Activated CD4-positive, CD25-positive, alpha-beta regulatory T cell treated with anti-CD3 and anti-CD28 coated beads, Interleukin-2, amount 50 U/mL, for 72 hours (primary cell): ENCODE results near the gene MGAT1.
A peak's percentile ranks its signal among the peaks of the same experiment; 100 is the strongest.
"Not testable (repeated sequence)": the region's sequence is repeated elsewhere in the genome, so short reads cannot be mapped to it uniquely, and the experiment has no call there.

Experiments
- DNase-seq: peaks from one replicate; pipeline ENCODE4 v3.0.0; 2021

Gene MGAT1

DNA sequence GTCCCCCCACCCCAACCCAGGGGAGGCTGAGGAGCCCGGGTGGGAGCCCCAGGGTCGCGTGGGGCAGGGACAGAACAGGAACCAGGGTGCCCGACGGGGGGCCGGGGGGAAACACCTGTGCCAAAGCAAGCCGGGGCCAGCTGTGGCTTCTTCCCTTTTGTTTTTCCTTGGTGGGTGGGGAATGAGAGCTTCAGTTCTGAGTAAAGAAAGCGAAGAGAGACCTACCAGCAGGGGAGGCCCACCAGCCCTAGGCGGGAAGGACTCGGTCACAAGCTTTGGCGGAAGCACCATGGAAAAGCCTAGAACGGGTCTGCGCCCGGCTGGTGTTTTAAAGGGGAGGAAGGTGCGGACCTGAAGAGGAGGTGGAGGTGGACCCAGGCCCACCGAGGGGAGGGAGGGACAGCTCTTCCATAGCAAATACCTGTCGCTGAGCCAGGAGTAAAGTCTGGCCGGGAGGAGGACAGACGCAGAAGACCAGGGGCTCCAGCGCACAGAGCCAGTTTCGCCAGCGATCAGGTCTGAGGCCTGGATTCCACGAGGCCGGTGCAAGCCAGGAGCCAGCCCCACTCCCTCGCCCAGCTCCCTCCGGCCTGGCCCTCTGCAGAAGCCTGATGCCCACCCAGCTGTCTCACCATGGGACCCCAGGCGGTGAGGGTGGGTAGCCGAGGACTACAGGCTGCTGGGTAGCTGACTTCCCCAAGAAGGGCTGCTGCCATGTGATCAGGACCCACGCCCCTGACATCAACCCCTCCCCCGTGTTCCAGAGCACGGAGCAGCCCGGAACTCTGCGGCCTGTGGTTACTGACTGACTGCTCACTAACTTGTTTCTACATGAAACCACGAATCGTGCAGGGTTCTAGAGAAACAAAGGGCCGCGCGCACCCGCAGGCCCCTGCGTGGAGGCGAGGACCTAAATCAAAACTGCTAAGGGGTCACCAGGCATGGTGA, 849 bp upstream of the MGAT1 start:
- peak; percentile 82 for DNase-seq

DNA sequence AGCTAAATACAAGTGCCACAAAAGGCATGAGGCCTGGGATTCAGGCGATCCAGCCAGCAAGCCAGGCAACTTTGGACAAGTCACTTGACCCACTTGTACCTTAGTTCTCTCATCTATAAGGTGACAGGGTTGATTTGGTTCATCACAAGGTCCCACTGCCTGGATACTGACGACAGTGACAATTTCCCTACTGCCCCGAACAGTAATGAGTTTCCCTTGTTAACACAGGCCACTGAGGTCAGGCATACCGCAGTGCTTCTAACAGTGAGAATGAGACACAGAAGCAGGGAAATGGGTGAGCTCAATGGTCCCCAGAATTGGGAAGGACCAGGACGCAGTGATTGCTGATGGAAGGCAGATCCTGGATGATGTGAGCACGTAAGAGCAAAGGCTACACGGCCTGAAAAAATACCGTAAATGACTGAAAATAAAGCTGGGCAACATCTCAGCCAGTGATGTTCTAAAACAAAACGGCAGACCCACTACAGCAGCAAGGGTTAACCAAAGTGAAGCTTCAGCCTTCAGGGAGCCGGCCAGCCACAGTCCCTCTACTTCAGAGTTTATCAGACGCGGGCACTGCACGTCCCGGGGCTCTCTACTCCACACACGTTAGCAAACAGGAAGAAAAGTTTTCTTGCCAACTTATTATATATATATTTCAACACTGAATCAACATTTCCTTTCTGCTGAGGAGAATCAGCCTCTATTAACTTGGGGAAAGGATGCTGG, 846 bp downstream of the MGAT1 start:
- no peak for DNase-seq

DNA sequence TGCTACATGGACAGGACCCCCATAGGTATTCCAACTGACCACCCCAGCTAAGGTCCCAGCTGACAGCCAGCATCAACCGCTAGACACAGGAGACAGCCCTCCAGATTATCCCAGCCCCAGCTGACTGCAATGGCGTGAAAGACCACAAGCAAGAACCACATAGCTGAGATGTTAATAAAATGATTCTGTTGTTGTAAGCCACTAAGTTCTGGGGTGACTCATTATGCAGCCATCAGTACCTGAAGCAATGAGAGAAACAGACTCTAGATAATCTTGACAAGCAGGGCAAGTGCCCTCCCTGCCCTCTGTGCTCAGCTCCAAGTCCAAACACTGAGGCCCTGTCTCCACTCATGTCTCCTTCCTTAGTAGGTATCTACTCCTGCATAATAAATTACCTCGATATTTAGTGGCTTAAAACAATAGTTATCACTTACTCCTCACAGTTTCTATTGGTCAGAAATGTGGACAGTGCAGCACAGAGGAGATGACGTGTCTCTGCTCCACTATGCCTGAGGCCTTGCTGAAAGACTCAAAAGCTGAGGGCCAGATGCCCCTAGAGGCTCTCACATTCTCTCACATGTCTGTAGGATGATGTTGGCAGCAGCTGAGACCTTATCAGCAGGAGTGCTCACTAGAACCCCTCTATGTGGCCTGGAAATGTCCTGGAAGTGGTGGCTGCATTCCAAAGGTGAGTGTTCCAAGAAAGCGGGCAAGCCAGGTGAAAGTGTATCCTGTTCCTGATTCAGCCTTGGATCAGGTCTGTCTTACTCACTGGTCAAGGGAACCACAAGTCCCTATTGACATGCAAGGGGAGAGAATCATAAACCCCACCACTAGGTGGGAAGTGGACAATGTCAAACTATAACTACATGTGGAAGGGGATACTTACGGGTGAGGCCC, 2.5 kb downstream of the MGAT1 start:
- no peak for DNase-seq

DNA sequence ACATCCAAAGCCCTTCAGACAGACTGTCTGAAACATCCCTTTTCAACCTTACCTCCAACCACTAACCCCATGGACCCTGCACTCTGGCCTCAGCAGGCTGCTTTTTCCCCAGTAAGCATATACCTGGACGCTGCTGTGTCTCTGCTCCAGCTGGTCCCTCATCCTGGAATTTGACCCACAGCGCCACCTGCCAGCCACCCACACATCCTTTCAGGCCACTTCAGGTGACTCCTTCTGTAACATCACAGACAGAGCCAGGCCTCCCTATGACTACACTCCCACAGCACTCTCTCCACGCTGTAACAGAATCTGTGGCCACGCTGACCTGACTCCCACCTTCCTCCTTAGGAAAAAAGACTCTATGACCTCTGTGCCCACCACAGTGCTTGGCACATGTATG, 3.4 kb downstream of the MGAT1 start:
- DNase-seq, result no peak

DNA sequence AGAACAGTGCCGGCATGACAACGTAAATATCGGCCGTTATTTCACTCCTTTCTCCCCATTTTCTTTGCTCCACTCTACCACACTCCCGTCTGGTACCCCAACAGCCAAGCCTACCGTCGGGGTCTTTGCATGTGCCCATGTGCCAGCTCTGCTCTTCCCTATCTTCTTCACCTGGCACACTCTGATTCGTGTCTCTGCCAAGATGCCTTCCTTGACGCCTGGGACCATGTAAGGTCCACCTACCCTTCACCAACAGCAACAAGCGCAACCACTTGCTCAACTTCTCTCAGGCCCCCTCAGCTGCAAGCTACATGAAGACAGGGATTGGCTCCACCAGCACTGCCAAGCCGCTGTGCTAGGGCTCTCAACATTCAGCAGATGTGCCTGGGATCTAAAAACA, 4.4 kb downstream of the MGAT1 start:
- no peak for DNase-seq

DNA sequence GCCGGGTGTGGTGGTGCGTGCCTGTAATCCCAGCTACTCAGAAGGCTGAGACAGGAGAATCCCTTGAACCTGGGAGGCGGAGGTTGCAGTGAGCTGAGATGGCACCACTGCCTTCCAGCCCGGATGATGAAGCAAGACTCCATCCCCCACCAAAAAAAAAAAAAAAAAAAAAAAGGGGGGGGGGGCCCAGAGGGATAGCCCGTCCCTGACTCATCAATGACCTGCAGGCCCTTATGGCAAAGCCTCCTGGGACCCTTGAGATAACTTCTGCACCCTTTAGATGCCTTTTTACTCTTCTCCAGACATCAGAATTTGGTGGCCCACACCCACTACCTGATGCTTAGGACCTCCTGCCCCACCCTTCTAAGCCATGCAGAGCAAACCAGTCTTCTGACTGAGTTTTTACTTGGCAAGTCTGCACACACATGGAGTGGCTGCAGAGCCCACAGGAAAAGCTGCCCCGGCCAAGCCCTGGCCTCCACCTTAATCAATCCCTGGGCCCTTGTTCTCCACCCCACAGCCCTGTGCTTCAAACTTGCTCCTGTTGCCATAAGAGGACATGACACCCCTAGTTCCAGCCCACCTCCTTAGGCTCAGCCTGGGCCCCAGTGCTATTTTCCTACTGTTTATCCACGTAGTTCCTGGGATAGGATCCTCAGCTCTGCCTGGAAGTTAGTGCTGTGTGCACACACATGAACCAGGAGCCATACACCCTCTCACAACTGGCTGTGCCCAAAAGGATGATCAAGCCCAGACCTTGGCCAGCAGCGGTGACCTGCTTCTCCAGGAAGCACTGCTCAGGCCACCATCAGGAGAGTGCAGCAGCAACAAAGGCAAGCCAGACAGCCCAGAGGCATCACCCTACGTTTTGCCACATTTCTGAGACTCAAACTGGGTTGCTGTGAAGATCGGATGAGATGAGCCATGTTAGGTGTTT, 5.1 kb downstream of the MGAT1 start:
- DNase-seq, result no peak

DNA sequence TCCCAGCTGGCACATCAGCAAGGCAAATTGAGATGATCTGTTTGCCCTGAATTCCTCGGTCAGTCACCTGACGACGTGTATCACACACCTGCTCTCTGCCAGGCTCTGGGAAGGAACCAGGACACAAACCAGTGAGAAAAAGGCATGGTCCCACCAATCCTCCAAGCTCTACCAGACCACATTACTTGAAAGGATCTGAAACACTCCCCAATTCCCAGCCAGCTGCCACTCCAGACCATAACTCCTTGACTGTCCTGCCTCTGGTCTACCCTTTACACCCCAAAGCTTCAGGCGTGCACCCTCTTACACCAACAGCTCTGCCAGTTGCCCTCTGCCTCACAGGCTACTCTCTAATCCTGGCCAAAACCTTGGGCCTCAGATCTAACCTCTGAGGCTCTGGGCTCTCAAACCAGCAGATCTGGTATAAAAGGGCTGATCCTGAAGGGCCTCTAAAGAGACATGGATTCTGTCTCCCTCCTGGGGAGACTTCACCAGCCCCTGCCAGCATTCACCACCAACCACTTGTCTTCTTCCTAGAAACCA, 6.8 kb downstream of the MGAT1 start:
- DNase-seq, result no peak

DNA sequence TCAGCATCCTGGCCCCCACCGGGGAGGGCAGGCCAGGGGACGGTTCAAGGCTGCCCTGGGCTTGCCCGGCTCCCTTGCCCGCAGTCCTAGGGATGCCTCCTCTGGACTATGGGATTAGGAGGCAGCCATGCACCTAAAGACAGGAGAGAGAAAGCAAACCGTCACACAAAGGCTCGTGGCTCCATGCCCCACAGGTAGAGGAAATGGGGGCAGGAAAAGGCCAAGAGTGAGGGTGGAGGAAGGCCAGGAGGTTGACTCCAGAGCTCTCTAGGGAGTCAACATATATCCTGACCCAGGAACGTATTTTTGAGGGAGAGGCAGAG, 9.7 kb downstream of the MGAT1 start:
- DNase-seq, result no peak

DNA sequence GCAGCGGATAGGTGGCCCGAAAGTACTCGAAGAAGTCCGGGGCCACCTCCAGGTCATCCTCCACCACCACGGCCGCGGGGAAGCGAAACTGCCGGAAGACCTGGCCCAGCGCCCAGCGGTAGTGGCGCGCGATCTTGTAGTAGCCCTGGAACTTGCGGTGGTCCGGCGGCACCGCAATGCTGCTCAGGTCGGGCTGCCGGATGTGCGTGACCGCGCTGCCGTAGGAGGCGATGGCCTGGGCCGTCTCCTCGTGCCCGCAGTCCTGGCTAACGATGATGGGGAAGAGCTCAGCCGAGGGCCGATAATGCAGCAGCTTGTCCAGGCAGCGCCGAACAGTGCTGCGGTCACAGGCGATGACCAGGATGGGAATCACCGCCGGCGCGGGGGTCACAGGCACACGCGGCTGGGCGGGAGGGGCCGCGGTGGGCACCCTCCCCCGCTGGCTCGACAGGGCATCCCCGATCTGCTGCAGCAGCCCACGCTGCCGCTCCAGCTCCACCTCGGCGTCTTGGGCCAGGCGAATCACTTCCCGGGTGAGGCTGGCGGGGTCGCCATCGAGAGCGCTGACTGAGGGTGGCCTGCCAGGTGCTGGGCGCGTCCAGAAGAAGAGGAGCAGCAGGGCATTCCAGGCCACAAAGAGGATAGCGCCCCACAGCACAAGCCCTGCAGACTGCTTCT, 10.2 kb downstream of the MGAT1 start:
- no peak for DNase-seq

DNA sequence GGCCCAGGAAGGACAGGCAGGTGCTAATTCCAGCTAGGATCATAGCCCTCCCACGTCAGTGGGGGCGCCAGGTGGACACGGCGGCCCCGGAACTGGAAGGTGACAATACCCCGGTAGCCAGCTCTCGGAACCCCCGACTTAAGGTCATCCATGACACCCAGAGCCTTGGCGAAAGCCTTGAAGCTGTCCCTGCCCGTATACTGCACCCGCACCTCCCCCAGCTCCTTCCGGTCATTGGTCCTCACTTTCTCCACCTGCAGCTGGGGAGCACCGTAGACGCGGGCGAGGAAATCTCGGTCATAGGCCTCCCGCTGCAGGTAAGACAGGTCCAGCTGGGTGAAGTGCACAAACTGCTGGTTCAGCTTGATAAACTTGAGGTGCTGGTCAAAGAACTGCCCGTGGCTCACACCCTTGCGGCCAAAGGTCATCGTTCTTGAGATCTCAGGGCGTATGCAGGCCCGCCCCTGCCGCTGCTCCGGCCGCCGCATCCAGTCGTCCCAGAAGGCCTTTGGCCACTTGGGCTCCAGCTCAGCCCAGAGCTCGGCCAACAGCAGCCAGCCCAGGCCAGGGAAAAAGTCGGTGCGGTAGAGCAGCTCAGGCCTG, 10.9 kb downstream of the MGAT1 start:
- no peak for DNase-seq

DNA sequence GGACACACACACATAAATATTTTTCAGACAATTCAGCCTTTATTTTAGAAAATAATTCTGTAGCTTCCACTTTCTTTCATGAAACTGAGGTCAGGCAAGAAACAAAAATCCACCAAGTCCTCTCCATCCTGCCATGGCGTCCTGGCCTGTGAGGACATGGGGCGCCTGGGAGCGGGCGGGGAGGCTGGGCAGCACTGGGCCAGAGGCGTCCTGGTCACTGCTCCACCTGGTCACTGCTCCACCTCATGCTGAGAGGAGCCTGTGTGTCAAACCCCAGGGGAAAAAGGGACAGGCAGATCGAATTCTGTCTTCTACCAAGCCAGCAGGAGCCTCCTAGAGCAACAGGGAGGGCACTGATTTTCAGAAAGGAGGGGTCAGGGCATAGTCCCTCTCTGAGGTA, 12.1 kb downstream of the MGAT1 start:
- DNase-seq, result no peak

DNA sequence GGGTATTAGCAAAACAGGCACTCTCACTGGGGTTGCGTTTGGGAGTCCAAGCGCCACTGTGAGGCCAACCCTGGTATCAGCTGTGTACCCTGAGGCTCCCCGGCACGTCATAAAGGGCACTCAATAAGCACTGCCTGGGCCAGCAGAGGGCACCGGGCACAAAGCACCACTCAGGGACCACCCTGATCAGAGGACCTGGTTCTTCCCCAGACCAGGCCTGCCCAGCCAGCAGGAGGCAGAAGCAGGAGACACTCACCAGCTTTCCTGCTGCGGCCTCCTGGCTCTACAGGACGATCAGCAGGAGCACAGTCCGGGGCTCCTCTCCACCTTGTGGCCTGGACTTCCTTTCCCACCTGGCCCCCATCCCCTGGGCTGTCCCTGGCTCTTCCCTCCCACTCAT, 12.6 kb downstream of the MGAT1 start:
- no peak for DNase-seq

DNA sequence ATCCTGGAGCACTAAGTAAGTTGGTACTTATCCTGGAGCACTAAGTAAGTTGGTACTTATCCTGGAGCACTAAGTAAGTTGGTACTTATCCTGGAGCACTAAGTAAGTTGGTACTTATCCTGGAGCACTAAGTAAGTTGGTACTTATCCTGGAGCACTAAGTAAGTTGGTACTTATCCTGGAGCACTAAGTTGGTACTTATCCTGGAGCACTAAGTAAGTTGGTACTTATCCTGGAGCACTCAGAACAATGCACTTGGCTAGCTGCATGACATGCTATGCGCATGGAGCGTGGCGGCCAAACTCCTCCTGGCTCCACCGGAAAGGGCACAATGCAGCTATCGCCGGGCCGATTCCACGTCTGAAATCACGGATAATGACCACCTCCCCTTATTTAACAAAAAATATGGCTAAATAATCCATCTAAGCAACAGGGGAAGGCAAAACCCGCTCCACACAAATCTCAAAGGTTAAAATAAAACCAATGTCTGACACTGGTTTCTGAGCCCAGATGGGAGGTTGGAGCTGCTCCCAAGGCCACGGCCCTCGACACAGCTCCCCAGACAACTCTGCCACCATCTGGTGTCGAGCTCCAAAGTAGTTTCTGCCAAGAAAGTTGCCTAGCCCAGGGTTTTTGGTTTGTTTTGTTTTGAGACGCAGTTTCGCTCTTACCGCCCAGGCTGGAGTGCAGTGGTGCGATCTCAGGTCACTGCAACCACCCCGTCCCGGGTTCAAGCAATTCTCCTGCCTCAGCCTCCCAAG, 13.8 kb downstream of the MGAT1 start:
- DNase-seq, result not testable (repeated sequence)

DNA sequence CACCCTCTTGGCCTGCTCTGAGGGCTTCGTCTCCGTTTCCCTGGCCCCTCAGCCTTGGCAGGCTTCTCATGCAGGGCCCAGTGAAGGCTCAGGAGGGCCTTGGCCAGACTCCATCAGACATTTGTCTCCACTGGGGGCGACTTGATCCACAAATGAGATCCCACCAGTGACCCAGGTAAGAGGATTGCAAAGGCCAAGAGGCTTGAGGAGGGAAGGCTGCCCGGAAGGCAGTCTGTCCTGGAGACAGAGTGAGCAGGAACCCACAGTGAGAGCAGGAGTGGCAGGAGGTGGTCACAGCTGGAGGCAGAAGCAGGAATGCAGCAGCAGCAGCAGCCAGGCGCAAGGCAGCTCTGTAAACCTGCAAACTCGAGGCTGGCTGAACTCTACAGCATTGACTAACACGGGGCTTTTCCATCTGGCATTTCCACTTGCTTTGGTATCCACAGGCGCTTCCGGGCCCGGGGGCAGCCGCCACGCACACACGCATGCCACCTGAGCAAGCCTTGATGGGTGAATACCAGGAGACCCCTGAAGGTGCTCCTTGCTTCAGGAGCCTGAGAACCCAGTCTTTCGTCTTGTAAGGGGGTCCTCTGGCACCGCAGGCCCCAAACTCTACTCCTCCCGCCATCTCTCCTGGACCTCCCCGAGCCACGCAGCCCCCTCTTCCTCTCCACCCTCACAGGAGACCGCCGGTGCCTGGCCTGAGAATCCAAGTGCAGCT, 14.7 kb downstream of the MGAT1 start:
- DNase-seq, result no peak

DNA sequence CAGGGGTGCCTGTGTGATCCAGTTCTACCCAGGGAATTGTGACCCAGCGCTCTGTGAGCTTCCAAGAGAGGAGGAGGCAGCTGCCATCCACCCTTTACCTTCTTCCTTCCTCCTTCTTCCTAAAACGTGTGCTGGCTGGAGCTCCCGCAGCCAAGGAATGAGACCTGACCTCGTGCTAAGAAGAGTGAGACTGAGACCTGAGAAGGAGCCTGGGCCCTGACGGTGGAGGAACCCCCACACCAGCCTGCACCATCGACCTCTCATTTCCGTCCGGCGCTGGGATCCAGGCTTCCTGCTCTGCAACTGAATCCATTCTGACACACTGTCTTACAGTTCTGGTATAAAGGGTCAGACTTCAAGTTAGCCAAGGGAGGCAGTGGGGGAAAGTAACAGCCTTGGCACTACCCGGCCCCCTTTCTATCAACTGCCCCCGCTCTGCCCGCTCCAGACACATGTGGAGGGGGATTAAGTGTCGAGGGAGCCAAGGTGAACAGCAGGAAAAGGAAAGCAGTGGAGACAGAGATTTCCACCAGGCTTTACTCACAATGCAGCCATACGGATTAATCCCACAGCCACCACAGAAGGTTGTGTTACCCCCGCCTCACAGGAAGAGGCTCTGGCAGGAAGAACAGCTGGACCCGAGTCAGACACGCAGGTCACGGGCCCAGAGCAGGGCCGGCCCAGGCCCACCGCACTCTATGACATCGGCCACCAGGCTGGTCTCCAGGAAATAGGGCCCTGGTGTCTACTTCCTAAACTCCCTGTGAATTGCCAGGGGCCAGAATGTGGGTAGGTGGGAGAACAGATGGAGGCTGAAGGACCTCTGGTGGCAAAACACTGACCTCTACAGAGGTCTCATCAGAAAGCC, 15.8 kb downstream of the MGAT1 start:
- no peak for DNase-seq

DNA sequence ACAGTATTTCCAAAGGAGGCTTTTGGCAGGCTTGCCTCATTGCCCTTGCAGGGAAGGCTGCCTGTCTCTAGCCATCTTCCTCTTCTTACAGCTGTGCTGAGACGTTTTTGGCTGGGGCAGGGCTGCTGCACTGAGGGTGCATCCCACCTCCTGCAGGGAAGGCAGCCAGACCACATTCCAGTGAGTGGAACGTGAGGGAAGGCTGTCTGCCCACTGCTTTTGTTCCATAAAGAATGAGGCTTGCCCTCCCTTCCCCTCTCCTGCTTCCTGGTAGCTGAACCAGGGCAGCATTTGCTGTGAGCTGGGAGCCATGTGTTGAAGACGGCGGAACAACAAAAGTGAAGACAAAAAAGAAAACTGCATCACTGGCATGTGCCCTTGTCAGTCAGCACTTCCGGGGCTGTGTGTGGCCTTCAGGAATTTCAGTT, 16.8 kb downstream of the MGAT1 start:
- DNase-seq, result no peak

DNA sequence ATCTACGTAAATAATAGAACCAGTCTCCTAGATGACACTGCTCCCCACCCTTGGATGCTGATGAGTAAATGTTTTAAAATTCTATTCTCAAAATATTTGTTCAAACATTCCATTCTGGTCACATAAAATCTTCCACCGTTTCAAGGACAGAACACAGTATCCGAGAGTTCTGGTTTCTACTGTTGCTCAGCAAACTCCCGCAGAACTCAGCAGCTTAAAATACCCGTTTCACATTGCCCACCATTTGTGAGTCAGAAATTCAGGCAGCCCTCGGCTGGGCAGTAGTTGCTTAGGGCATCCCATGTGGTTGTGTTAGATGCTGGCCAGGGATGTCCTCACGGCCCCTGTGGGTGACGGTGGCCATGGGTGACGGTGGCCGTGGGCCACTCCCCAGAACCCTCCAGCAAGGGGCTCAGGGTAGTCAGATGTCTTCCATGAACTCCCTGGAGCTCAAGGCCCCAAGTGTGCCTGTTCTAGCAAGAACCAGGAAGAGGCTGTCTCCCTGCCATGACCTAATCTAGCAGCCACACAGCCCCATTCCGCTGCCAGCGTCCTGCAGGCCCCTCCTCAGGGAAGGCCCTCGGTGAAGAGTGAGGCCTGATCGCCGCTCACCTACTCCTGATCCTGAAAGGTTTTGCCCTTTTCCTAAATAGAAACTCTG, 17.4 kb downstream of the MGAT1 start:
- DNase-seq, result no peak
